Liver (tissue), 1 donor: ENCODE measurements around the gene ADGRV1.

ENCODE experiments used
- YY1 ChIP-seq: IDR thresholded peaks from 2 replicates; pipeline ENCODE4 v1.6.1; 2016; ENCODE audit warnings: antibody characterized with exemption, mild to moderate bottlenecking
- TF ChIP-seq, protein P1 (sequence below): IDR thresholded peaks from 2 replicates; pipeline ENCODE4 v1.6.1; 2016; ENCODE audit warnings: antibody characterized with exemption

DNA sequence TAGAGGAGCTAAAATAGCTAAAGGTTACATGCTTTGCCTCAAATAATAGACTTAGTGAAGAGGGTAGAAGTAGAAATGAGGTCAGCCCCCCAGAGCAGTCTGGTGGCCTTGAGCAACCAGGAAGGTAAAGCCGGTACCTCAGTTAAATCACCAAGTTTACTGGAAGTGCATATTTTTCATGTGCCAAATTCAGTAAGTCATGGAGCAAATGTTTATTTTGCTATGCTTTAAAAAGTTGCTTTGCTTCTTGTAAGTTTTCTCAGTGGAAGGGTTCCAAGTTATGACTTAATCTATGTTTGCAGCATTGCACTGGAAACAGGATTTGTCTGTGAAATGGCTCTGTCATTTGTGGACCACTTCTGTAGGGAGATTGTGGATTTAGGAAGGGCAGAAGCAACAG is 567.9 kb downstream of the ADGRV1 start:
- TF ChIP-seq YY1, result no peak
- TF ChIP-seq, protein P1, sequence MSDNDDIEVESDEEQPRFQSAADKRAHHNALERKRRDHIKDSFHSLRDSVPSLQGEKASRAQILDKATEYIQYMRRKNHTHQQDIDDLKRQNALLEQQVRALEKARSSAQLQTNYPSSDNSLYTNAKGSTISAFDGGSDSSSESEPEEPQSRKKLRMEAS, result no peak
